GM10847 (cell line): Measurements from ENCODE around the gene IZUMO4.

Source experiments
- POLR2A ChIP-seq: IDR thresholded peaks from 2 replicates; pipeline ENCODE4 v1.6.1; 2011; ENCODE audit not compliant: insufficient read length; ENCODE audit errors: extremely low read depth

Gene IZUMO4

GRCh38 chr19:2055931-2056836 is 40.5 kb upstream of the IZUMO4 start:
- peak; percentile 15 for TF ChIP-seq POLR2A

DNA sequence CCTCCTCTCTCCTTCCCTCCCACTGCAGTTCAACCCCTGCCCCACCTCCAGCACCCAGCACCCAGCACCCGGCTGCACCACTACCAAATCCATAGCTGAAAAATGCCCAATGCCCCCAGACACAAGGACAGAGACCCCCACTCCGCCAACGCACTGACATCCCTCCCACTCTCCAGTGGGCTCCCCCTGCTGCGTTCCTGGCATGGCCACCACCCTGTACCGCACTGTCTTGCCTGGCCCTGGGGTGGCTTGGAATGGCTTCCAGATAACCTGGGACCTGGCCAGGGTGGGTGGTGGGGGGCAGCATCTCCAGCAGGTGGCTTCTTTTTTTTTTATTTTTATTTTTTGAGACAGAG is 39.9 kb upstream of the IZUMO4 start:
- no peak for TF ChIP-seq POLR2A

DNA sequence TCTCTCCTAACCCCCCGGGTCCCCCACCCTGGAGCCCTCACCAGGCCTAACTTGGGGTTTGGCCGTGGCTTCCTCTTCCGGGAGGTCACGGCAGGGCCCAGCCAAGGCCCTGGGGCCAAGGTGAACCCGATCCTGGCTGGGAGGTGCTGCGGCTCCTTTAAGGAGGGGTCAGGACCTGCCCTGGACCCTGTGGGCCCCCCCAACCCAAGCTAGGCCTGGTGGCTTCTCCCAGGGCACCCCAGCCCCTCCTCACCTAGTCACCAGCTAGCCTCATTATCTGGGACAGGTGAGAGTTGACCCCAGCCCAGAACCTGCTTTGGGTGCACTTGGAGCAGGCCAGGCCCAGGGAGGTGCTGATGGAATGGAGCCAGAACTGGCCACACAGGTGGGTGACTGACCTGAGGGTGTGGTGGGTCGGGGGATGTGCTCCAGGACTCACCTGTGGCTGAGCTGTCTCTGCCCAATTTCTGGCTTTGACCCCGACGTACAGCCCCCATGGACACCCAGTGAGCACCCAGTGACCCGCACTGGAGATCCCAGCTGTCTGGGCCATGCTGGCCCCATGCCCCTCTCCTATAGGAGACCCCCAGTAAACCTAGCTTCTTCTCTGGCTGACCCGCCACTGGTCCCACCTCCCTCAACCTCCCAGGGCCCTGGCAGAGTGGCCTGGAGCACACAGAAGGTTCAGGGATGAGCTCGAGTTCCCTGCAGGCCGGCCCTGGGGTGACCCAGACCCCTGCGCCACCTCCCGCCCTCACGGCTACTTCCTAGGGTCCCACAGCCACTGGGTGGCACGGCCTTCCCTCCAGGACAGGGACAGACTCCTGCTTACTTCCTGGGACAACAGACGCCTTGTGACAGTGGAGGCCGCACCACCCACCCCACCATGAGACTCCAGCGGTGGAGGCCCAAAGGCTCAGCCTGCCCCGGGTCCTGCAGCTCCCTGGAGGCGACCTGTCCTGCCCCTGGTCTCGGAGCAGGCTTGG is 38.9 kb upstream of the IZUMO4 start:
- TF ChIP-seq POLR2A, result no peak

GRCh38 chr19:2058570-2059421 is 37.9 kb upstream of the IZUMO4 start:
- TF ChIP-seq POLR2A, result no peak

DNA sequence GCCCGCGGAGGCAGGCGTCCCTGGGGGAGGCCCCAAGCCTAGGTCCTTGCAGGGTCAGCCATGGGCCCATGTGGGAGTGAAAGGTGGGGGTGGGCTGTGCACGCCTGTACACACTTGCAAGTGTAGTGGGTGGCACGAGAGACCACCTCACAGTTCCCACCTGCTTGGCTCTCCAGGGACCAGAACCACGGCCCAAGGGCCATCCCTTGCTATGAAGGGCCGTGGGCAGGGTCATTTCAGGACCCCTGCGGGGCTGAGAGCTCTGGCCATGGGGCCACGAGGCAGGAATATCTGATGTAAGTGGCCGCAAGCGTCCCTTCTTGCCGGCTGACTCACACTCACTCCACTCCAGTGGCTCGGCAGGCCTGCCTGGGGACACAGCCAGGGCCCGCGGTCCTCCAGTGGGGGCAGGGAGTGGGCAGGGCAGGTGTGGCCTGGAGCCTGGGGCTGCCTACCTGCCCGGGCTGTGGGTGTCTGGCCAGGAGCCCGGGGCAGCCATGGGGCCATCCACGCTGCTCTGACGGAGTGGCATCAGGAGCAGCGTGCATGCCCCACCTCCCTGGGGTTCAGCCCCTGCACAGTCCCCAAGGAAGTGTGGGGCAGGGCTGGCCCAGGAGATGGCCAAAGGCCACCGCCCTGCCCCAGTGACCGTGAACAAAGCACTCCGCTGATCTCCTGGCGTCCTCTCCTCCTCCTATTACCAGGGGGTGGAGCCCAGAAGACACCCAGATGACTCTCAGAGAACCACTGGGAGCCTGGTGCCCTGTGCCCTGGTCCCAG is 37.1 kb upstream of the IZUMO4 start:
- no peak for TF ChIP-seq POLR2A

DNA sequence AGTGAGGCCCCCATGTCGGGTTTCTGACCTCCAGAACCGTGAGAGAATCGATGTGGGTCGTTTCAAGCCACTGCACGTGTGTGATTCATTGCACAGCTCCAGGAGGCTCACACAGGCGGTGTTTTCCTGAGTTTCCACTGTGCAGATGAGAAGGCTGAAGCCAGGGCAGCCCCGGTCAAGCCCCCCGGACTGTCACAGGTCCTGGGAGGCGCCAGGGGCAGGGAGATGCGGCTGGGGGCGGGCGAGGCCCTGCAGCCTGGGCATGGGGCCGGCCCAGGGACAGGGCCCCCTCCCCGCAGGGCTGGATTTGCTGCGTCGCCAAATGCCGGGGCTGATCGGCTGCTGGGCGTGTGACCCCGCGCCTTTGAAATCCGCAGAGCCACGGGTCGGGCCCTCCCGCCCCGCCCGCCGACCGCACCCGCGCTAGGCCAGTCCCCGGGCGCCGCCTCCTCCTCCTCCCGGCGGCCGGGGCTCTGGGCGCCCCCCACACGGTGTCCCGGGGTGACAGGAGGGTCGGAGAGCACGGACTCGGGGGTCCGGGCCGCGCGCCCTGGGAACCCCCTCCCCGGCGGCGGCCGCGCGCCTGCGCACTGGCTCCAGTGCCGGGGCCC is 35.7 kb upstream of the IZUMO4 start:
- TF ChIP-seq POLR2A, result no peak

DNA sequence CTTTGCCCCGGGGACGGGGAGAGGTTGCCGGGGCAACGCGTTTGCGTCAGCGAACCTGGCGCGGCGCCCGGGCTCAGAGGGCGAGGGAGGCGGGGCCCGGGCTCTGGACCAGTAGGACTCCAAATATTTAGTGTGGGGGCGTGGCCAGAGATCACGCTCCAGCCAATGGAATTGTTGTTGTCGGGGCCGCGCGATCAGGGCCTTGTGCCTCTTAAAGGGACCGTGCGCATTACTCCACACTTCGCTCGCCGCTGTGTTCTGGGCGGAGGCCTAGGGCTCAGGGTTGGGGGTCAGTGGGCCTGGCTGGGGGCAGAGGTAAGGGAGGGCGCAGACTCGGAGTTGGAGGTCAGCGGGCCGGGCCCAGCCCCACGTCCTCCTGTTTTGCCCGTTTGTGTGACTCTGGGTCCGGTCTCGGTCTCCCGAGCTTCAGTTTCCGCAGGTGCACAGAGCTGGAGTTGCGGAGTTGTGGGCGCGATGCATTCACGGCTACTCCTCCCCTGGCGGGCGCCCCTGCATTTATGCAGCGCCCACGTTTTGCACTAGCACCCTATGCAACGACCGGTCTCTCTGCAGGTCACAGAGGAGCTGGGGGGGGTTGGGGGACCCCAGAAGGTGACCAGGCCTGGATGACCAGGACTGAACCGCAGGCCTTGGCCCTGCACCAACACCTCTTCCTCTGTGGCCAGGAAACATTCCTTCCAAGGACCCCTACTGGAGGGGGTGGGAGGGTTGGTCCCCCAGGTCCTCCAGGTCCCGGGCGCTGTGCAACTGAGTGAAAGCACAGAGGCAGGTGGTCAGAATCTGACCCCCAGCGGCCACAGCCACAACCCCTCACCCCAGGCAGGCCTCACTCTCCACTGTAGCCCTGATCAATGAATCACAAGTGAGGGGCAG is 35.0 kb upstream of the IZUMO4 start:
- TF ChIP-seq POLR2A, result peak; percentile 61

- no peak for TF ChIP-seq POLR2A
These were observed 34.4 kb upstream of the IZUMO4 start for GRCh38 chr19:2062389-2062729.

- TF ChIP-seq POLR2A, result no peak
These were observed 33.9 kb upstream of the IZUMO4 start for GRCh38 chr19:2062770-2063169.

DNA sequence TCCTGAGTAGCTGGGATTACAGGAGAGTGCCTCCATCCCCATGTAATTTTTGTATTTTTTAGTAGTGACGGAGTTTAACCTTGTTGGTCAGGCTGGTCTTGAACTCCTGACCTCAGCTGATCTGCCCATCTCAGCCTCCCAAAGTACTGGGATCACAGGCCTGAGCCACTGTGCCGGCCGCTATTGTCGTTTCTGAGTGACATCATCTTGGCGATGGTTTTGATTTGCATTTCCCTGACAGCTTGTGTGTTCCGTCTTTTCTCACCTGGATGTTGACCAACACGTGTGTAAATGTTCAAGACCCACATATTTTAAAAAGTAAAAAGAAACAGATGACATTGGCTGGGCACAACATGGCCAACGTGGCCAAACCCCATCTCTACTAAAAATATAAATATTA is 32.9 kb upstream of the IZUMO4 start:
- TF ChIP-seq POLR2A, result no peak

- no peak for TF ChIP-seq POLR2A
These were observed 32.3 kb upstream of the IZUMO4 start for GRCh38 chr19:2064395-2064787.

GRCh38 chr19:2064788-2065524 is 31.8 kb upstream of the IZUMO4 start:
- TF ChIP-seq POLR2A, result no peak
